ENCODE results near the gene PSMD5.

DNA sequence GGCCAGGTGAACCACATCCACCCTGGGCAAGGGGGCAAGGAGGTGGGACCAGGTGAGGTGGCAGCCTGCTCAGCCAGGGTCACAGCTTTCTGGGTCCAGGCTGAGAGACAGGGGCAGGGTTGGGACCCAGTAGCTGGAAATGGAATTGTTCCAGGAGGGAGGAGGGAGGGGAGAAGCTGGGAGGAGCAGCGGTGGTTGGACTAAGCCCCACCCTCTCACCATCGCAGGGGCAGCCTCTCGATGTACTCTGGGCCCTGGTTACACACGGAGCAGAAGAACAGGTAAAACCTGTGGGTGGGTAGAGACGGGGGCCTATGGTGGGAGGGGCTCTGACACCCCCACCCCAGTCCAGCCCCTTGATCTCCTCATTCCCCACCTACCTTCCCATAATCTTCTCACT is 23.1 kb upstream of the PSMD5 start:
- no peak for TF ChIP-seq TAF1 (IDR thresholded peaks at IDR 0.05; ENCODE audit: borderline replicate concordance, insufficient read depth, low read length)
- TF ChIP-seq, protein P1, sequence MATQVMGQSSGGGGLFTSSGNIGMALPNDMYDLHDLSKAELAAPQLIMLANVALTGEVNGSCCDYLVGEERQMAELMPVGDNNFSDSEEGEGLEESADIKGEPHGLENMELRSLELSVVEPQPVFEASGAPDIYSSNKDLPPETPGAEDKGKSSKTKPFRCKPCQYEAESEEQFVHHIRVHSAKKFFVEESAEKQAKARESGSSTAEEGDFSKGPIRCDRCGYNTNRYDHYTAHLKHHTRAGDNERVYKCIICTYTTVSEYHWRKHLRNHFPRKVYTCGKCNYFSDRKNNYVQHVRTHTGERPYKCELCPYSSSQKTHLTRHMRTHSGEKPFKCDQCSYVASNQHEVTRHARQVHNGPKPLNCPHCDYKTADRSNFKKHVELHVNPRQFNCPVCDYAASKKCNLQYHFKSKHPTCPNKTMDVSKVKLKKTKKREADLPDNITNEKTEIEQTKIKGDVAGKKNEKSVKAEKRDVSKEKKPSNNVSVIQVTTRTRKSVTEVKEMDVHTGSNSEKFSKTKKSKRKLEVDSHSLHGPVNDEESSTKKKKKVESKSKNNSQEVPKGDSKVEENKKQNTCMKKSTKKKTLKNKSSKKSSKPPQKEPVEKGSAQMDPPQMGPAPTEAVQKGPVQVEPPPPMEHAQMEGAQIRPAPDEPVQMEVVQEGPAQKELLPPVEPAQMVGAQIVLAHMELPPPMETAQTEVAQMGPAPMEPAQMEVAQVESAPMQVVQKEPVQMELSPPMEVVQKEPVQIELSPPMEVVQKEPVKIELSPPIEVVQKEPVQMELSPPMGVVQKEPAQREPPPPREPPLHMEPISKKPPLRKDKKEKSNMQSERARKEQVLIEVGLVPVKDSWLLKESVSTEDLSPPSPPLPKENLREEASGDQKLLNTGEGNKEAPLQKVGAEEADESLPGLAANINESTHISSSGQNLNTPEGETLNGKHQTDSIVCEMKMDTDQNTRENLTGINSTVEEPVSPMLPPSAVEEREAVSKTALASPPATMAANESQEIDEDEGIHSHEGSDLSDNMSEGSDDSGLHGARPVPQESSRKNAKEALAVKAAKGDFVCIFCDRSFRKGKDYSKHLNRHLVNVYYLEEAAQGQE (IDR thresholded peaks at IDR 0.05; ENCODE audit: insufficient read depth in 1 of 2, low read depth in 2 of 2, low read length in 2 of 2): no peak

Data from PFSK-1 (cell line).